ENCODE results near the gene ZNF550. TPM values are rescaled to one million over a fixed set of nuclear protein-coding genes. Genes with fewer than 3 reads are reported as not detected.

Gene ZNF550
- total RNA-seq, 1 donor from 2014 or later, result 6.3 TPM

GRCh38 chr19:57583521-57584416, 24.1 kb upstream of the ZNF550 start, which contains the start of gene ZIK1:
Gene ZIK1, plus strand, starts transcription at chr19:57584145. Its CDS starts 212 bp downstream, at chr19:57584357.
- no peaks in the 10 kb centered on the region for H3K27me3 ChIP-seq
- no peak for TF ChIP-seq CTCF (IDR thresholded peaks at IDR 0.05)
- peak; percentile 93 for ATAC-seq
- peaks cover 25% of the 10 kb centered on the region for H3K9me3 ChIP-seq
- peak within 1 kb of the TSS; percentile 33 for H3K27ac ChIP-seq
- no peaks in the 10 kb centered on the region for H3K36me3 ChIP-seq
- intact Hi-C loops (cut with DNase I), result no loop called here
- peaks cover 14% of the 10 kb centered on the region for H3K4me1 ChIP-seq
- H3K4me3 ChIP-seq, result peak within 1 kb of the TSS; percentile 65
- peak; percentile 86 for DNase-seq

GRCh38 chr19:57583104-57583520, 23.4 kb upstream of the ZNF550 start:
- ATAC-seq, result no peak
- intact Hi-C loops (cut with DNase I), result no loop called here
- Histone ChIP-seq H3K36me3 (no peaks in the 10 kb centered on the region), H3K4me3 (peak overlapping the region; percentile 65), H3K4me1 (peaks cover 14% of the 10 kb centered on the region), H3K27ac (no peak overlapping the region), H3K9me3 (peaks cover 19% of the 10 kb centered on the region), H3K27me3 (no peaks in the 10 kb centered on the region)
- no peak for TF ChIP-seq CTCF (IDR thresholded peaks at IDR 0.05)
- DNase-seq, result no peak

DNA sequence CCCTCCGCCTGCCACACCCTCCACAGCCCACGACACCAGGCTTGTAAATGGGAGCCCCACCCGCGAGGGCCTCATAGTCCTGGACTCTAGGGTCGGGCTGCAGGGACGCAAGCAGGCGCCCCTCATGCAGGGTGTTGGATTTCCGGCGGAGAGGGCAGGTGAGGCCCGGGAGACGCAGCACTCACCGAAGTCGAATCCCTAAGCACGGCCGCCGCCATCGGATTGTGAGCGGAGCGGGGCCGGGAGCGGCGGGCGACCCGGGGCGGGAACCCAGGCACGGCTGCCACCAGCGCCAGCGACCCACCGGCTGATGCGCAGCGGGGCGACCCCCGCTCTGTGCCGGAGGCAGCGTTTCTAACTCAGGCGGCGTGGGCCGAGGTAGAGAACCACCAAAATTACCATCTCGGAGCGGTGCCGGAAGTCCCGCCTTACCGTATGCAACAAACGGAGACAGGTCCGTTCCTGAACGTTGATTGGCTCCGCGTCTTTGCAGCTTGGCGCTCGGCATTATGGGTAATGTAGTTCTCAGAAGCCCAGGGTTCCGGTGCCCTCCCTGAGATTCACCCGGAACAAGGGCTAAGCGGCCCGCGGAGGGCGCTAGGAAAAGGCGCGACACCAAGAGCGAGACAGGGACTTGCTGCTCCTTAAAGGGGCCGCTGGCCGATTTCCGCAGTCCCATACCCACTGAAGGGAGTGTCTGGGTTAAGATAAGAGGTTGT, 19.0 kb upstream of the ZNF550 start, which contains the start of gene ZNF416:
ZNF416 (minus strand) TSS at position 425 of the 719 bp plus-strand sequence; CDS start at position 218, 207 bp downstream.
- Histone ChIP-seq H3K36me3 (peaks cover 19% of the 10 kb centered on the region), H3K9me3 (peaks cover 22% of the 10 kb centered on the region), H3K4me3 (peak within 1 kb of the TSS; percentile 97), H3K27me3 (no peaks in the 10 kb centered on the region), H3K4me1 (peaks cover 12% of the 10 kb centered on the region), H3K27ac (peak within 1 kb of the TSS; percentile 74)
- intact Hi-C loops (cut with DNase I), result no loop called here
- ATAC-seq, result peak; percentile 99
- peak; percentile 96 for DNase-seq
- TF ChIP-seq CTCF (IDR thresholded peaks at IDR 0.05), result peak; percentile 34

- Histone ChIP-seq H3K36me3 (peaks cover 25% of the 10 kb centered on the region), H3K27ac (no peak overlapping the region), H3K4me3 (no peak overlapping the region), H3K9me3 (peaks cover 42% of the 10 kb centered on the region), H3K27me3 (no peaks in the 10 kb centered on the region), H3K4me1 (peaks cover 6% of the 10 kb centered on the region)
- ATAC-seq (no peak), DNase-seq (no peak)
- no peak for TF ChIP-seq CTCF (IDR thresholded peaks at IDR 0.05)
- intact Hi-C loops (cut with DNase I), result no loop called here
Measured at GRCh38 chr19:57576661-57577060, 17.0 kb upstream of the ZNF550 start.

GRCh38 chr19:57572415-57572947, 12.8 kb upstream of the ZNF550 start:
- Histone ChIP-seq H3K27ac (no peak overlapping the region), H3K27me3 (no peaks in the 10 kb centered on the region), H3K36me3 (peaks cover 25% of the 10 kb centered on the region), H3K4me1 (no peaks in the 10 kb centered on the region), H3K4me3 (no peak overlapping the region), H3K9me3 (peaks cover 74% of the 10 kb centered on the region)
- DNase-seq (no peak), ATAC-seq (no peak)
- no peak for TF ChIP-seq CTCF (IDR thresholded peaks at IDR 0.05)
- intact Hi-C loops (cut with DNase I), result no loop called here

All from upper lobe of right lung (tissue), 1 donor.